CD4-positive, alpha-beta T cell treated with Interleukin-15 for 4 hours (primary cell): ENCODE results near the gene ATP6V0D1.
"Not testable (repeated sequence)": the region's sequence is repeated elsewhere in the genome, so short reads cannot be mapped to it uniquely, and the experiment has no call there.

Source experiments
- DNase-seq: peaks from one replicate; pipeline ENCODE4 v3.0.0-alpha.2; 2020; ENCODE audit warnings: low spot score

The ATP6V0D1 gene

DNA sequence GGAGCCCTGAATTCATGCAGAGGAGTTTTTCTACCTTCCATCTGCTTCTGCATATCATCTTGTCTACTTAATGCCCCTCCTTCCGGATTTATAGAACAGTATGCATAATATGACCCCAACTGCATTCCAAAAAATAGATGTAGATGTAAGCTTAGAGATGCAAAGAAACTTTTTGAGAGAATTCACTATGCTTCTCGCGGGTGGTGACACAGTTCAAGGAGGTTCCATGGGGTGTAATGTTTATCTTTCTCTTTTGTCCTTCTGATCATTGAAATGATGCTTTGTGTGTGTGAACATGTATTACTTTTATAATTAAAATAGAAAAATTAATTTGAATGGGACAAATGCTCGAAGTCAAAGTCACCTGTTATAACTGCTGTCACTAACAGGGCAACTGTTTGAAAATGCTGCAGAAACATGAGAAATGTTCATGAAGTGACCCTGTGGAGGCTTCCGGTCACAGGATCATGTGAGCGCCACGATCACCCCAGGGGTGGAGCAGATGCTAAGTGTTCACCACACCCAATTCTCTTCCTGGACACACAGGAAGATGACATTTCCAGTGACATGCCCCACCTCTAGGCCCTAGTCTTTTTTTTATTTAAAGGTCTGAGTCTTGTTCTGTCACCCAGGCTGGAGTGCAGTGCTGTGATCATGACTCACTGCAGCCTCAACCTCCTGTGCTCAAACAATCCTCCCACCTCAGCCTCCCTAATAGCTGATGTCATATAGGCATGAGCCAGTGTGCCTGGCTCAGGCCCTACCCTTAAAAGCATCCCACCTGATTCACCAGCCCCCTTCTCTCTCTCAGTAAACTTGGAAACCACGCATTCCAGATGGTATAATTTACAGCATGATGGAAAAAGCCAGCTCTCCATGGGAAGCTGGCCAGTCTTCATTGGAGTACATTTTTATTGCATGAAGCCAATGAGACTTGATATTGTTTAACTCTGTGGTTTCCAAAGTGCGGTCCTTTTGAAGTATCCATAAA, 23.4 kb upstream of the ATP6V0D1 start:
- peak; percentile 74 for DNase-seq

DNA sequence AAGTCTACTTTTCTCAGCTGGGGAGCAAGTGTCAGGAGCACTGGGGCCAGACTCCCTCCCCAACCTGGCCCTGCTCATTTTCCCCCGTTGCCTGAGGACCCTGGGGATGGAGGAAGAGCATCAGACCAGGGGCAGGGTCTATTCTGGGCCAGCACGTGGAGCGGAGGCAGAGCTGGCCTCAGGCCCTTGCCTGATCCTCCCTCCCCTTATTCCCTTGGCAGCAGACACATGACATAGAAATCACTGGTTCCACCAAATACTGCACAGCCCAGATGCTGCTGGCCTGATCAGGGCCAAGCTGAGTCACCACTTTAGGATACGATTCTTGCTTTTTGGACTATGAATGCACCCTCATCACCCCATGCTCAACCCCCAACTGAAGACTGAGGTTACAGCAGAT, 18.1 kb upstream of the ATP6V0D1 start:
- DNase-seq = no peak

DNA sequence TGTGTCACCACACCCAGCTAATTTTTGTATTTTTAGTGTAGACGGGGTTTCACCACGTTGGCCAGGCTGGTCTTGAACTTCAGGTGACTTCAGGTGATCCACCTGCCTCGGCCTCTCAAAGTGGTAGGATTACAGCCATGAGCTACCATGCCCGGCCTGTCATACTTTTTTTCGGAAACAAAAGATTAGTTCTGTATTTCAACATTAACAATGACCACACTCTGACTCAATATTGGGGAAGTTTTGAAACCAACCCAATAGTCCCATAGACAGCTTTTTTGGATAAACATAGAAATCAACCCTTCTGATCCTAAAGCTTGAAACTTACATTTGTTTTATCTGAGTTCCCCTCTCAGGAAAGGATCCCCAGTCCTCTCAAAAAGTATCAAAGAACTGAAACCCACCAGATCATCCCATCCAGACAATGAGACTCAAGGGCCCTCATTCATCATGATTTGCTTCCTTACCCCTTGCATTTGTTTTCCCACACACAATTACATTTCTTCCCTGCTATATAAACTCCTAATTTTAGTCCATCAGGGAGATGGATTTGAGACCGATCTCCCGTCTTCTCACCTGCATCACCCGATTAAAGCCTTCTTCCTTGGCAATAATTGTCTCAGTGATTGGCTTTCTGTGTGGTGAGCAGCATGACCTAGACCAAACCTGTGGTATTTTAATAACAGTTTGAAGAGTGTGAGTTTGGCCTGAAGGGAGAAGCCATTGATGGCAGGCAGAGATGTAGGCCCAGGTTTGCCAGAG, 9.6 kb upstream of the ATP6V0D1 start:
- no peak for DNase-seq

DNA sequence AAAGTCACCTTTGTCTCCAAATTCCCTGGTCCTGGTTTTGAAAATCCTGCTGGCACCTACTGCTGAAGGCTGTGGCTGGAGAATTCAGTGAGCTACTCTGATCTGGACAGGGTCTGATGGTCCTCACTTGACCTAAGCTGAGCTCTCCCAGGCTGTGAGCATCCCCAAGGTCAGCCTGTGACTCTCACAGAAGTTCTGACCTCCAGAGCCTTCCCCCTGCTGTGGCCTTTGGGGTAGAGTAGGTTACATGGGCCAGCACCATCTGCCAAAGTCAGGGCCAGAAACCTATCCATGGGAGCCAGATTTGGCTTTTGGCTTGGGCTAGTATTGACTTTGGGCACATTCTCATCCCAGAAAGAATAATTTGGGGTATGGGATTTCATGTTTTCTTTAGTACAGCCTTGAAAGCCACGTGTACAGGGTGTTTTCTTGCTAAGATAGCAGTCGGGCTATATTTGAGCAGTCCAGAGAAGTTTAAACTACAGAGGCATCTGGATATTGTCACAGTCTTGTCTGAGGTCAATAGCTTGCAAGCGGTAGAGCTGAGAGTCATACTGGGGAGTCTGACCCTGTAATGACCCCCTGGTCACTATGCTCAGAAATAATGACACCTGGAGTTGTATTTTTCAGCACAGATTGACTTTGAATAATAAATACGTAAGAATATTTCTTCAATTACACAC, 8.6 kb upstream of the ATP6V0D1 start:
- no peak for DNase-seq

DNA sequence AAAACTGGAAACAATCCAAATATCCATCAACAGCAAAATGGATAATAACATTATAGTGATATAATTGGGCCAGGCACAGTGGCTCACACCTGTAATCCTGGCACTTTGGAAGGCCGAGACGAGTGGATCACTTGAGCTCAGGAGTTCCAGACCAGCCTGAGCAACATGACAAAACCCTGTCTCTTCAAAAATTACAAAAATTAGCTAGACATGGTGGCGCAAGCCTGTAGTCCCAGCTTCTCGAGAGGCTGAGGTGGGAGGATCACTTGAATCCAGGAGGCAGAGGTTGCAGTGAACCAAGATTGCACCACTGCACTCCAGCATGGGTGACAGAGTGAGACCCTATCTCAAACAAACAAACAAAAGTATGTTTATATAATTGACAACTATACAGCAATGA, 6.6 kb upstream of the ATP6V0D1 start:
- DNase-seq = not testable (repeated sequence)

DNA sequence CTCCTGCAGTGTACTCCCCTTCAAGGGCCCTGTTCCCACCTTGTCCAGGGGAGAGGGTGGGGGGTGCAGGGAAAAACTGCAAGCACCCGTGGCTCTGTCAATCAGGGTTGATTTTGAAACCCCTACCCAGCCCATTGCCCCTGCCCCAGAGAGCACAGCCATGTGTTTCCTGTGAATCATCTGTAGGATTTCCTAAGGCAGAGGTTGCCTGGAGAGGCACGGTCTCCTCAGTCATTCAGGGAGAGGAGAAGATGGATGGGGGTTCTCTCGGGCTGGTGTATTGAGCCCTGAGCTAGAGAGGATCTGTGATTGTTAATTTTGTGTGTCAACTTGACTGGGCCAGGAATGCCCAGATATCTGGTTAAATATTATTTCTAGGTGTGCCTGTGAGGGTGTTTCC, 5.8 kb upstream of the ATP6V0D1 start:
- no peak for DNase-seq

DNA sequence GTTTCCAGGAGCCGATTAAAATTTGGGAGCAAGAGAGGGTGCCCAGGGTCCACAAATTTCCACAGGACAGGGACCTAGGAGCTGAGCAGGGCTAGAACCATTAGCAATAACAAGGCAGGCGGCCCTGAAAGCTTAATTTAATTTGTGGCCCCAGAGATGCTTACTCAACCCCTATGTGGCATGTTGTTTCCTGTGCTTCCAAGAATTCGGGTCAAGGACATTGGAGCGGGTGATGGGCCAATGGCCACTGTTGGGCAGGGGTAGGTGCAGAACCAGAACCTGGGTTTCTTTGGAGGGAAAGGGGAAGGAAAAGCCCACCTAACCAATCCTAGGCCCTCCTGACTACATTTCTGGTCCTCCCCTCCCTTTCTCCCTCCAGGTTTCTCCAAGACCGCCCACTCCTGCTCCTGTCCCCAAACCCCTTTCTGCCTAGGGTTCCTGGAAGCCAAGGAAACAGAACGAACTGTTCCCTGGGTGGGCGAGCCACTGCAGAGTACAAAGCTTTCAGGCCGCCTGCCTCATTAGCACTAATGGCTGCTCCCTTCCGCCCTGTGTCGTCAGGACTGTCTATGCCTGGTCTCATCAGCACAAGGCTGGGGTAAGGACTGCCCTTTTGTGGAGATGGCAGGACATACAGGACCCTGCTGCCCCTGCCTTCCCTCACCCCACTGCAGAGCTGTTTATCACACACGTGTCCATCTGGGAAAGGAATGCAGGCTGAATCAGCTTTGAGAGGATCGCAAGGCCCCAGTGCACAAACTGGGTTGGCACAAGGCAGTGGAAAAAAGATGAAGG, 3.0 kb upstream of the ATP6V0D1 start:
- no peak for DNase-seq

DNA sequence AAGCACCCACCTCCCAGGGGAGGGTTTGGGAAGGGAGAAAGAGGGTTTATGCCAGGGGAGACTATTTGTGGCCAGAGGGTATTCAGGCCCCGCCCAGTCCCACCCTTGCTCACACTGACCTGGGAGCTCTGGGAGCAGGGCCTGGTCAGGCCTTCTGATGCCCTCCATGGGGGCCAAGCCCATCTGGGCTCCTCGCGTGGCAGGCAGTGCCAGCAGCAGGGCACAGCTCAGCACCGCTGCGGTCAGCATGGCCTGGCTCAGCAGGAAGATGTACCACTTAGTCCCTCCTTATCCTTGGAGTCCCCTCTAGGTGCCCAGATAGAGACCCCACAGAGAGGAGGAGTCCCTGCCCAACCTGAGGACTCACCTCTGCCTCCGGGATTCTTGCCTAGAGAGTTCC, 2.2 kb upstream of the ATP6V0D1 start, which contains the start of gene AGRP:
AGRP (minus strand) TSS at position 398 of the 400 bp plus-strand sequence; CDS start at position 249, 149 bp downstream.
- DNase-seq = no peak

DNA sequence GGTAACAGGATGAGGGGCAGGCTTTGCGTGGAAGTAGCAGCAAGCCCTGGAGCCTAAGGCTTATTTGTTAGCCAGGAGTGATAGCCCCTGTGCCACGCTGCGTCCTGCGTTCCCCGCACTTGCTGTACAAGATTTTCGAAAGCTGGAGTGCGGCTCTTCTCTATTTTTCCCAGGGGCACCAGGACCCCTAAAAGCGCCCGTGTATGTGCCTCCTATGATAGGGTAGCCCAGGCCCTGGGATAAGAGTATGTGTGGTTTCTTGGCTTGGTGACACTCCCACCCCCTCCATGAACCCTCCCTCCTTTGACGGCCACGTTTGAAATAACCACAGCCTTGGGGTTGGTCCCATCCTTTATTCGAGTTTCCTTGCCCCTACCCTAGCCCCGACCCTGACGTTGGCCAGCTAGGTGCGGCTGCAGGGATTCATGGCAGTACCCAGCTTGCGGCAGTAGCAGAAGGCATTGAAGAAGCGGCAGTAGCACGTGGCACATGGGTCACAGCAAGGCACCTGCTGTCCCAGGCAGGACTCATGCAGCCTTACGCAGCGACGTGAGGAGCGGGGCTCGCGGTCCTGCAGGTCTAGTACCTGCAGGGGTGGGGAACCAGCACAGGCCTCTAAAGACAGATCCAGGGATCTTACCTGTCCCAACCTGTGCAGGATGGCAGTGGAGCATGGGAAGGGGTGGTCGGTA, 1.4 kb upstream of the ATP6V0D1 start:
- no peak for DNase-seq

DNA sequence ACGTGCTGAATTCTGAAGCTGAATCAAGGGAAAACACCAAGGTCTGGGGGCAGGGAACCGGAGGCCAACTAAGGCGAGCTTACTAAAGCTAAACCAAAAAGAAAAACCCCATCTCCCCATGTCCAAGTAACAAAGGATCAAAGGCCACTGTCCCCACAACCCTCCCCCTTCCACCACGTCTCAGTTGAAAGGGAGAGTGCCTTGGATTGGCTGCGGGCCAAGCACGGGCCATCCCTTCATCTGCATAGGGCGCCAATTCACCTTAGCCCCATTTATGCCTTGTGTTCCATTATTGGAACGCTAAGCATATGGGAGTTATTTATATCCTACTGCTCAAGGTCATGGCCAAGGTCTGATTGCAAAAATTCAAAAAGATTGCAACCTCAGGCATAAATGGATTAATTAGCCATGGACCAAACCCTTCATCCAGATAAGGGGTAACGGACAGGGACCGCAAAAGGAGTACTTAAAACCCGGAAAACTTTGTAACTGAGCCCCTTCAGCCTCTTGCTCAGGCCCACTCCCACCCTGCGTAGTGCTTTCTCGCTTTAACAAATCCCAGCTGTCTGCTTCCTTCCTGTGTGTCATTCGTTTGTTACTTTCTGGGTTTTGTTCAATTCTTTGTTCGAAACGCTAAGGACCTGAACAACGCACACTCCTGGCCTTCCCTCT, 740 bp upstream of the ATP6V0D1 start:
- DNase-seq = peak; percentile 22

DNA sequence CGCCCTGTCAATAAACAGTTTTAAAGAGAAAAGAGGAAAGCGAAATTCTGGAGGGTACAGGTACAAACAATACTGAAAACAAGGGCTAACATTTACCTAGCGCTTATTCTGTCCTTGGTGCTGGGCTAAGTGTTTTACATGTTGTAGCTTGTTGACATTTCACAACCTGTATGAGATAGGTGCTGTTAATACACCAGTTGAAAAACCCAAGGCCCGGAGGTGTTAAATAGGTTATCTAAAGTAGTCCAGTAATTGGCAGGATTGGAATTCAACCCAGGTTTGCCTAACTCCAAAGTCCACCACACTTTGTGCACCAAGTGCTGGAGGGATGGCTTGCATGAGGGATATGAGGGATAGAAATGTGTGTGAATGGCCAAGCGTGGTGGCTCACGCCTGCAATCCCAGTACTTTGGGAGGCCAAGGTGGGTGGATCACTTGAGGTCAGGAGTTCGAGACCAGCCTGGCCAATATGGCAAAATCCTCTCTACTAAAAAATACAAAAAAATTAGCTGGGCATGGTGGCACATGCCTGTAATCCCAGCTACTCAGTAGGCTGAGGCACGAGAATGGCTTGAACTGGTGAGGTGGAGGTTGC, 2.9 kb downstream of the ATP6V0D1 start:
- DNase-seq = no peak

DNA sequence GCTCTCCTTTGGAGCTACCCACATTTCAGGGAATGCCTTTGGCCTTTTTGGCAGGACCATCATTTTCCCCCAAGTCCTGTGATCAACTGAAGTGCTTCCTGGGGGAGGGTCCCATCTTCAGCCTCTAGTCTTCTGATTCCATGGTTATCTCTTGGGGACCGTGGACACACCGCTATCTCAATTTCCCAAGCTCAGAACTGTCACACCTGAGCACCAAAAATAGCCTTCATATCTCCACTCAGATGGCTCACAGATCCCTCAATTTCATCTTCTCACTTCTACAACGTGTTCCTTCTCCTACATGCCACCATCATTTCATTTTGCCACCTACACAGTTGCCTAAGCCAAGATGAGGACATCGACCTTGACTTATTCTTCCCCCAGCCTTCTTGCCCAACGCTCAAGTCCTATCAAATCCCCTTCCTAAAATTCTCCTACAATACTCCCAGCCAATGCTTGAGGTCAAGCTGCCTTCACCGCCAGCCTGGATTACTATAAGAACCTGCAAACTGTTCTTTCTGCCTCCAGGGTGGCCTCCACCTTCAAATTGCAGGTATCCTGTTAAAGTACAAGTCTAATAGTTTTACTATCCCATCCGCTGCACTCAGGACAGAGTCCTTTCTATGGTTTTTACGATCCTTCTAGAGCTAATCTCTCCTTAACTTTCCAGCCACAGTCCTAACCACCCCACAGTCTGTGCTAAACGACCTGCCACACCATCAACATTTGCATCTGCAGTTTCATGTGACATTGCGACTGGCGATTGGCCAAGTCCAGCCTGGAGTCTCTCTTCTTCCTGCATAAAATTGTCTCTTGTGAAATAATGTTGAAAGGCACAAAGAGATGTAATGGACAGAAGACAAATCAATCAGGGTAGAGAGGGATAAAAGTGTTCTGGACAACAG, 6.2 kb downstream of the ATP6V0D1 start:
- no peak for DNase-seq

DNA sequence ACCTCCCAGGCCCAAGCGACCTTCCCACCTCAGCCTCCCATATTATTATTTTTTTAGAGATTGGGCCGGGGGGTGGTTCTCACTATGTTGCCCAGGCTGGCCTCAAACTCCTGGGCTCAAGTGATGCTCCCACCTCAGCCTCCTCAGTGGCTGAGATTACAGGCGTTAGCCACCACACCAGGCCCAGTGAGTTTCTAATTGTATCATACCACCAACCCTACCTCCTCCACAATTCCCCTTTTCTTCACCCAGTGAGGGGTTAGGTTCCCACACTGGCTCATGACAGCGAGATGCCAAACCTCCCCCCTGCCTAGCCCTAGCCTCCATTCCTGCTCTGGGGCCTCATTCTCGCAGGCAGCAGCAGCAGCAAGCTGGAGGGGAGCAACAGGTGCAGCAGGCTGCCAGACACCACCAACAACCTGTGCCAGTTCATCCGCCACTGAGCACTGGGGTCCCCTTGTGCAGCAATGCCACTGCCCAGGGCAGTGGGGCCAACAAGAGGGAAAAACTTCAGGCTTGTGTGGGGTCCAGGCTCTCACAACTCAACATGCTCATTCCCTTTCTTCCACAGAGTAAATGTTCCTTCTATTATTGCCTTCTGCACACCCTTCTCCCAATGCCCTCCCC, 9.1 kb downstream of the ATP6V0D1 start:
- no peak for DNase-seq

DNA sequence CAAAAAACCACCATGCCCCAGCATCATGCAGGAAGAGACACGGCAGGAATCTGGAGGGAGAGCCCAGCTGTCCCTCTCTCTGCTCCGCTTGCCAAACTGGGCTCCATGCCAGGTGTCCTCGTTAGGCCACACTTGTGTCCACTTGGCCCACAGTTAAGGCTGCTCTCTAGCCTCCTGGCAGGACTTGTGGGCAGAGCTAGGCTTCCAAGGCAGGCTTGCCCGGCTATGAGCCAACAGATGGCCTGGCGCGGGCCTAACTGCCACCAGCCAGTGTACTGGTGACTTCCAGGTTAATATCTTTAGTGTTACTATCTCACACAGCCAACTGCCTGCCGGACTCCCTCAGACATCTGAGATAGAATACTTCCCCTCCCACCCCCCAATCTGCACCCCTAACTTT, 10.6 kb downstream of the ATP6V0D1 start:
- DNase-seq = no peak

DNA sequence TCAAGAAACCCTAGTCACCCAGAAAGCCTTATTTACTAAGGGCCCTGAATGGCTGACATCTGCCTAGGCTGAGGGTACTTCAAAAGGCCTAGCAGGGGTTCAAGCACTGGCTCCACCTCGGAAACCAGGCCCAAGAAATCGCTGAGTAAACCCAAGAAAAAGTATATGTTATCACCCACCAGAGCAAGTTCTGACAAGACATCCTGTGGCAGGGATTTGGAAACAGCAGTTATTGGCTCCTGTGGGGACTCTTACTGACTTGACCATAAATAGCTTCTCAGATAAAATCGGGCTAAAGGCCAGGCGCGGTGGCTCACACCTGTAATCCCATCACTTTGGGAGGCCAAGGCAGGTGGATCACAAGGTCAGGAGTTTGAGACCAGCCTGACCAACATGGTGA, 12.2 kb downstream of the ATP6V0D1 start:
- no peak for DNase-seq

DNA sequence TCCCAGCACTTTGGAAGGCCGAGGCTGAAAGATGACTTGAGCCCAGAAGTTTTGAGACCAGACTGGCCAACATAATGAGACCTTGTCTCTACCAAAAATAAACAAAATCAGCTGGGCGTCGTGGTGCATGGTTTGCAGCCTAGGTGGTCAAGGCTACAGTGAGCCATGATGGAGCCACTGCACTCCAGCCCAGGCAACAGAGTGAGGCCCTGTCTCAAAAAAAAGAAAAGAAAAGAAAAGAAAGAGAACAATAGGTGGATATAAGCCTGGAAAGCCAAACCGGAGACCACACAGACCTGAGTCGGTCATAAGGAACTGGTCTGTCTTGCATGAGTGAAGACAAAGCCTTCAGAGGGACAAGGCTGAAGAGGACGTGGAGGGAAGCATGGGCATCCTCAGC, 14.4 kb downstream of the ATP6V0D1 start:
- DNase-seq = no peak

DNA sequence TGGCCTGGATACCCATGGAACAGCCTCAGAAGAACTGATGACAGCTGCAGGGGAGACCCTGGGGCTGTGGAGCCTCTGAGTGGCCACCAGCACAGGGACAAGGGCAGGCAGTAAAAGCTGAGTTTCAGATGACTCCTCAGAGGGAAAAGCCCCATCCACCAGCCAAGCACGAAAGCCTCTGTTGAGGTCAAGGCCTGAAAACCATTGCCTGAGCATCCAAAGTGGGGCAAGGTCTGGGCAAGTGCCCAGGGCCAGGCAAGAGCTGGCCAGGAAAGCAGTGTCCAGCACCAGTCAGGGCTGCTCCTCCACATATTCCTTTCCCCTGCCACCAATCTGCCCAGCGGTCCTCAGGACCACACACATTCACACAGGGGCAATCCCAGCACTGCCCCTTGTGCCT, 16.4 kb downstream of the ATP6V0D1 start:
- no peak for DNase-seq

DNA sequence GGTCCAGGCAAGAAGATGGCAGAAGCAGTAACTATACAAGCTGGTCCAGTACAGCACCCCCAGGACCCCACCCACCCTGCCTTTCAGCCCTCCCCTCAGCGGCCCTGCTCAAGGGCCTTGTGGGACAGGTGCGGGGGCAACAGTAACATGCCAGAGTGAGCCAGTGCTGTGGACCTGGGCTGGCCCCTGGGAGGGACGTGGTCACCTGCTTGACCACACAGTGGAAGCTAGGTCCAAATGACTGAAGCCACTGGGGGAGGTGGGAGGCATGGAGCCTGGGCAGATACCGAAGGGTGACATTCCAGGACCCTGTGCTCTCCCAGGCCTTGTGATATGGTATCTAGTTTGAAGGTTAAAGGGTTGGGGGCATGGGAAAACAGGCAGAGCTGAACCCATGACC, 17.3 kb downstream of the ATP6V0D1 start:
- DNase-seq = no peak
